ENCODE data around the gene XRCC6. TPM values are rescaled to one million over a fixed set of nuclear protein-coding genes. Genes with fewer than 3 reads are reported as not detected.

Gene XRCC6
- total RNA-seq, 1 experiment from 2014 or later, result 588 TPM

- H4K20me1 ChIP-seq (ENCODE audit: insufficient read depth), result no peaks in the 10 kb centered on the region
- H3K27me3 ChIP-seq (ENCODE audit: insufficient read depth, low read length), result no peaks in the 10 kb centered on the region
- no peak overlapping the region for H3K27ac ChIP-seq (ENCODE audit: low read depth, low read length)
- ChIA-PET CTCF (no interaction called here), POLR2A (interaction anchor here (1.9 kb wide), 1 partner anchor 8 kb away, joined by 10 read pairs; the partner anchor contains the start of genes DESI1 and XRCC6), RAD21 (ENCODE audit: low non-redundant PET in 1 of 2, low total read pairs in 2 of 2, uncharacterized antibody in 2 of 2, unreplicated experiment in 2 of 2) (no interaction called here)
- no peak overlapping the region for H3K9ac ChIP-seq (ENCODE audit: low read length)
- DNase-seq (ENCODE audit: low read depth, low spot score), result no peak
- intact Hi-C loops (cut with micrococcal nuclease), result no loop called here
- peaks cover 0 to 7% of the 10 kb centered on the region in 2 experiments; a peak in 1 of 4 replicates for H3K36me3 ChIP-seq (ENCODE audit: control insufficient read depth in 1 of 2, insufficient read depth in 2 of 2, low read length in 2 of 2)
- H2AFZ ChIP-seq (ENCODE audit: low read depth, low read length, poor library complexity, severe bottlenecking), result no peak overlapping the region
- no peak overlapping the region for H3K4me2 ChIP-seq (ENCODE audit: low read length)
- peaks cover 50% of the 10 kb centered on the region for H3K79me2 ChIP-seq (ENCODE audit: insufficient read depth, low read length)
- H3K4me3 ChIP-seq (replicated peaks in 1 of 2; ENCODE audit: low read depth in 1 of 2, low read length in 2 of 2), result no peak overlapping the region
- BruUV-seq (replicated peaks), result no TSS peak
- H3K9me2 ChIP-seq (ENCODE audit: insufficient read depth), result no peaks in the 10 kb centered on the region
- ATAC-seq, result no peak
- no peak for TF ChIP-seq ELF1 (IDR thresholded peaks at IDR 0.05; ENCODE audit: borderline replicate concordance, low read depth)
- TF ChIP-seq FOSL1 (IDR thresholded peaks at IDR 0.05; ENCODE audit: low read depth), result no peak
- no peak for TF ChIP-seq SIN3A (IDR thresholded peaks at IDR 0.05; ENCODE audit: low read depth)
- TF ChIP-seq CEBPB (IDR thresholded peaks at IDR 0.05; ENCODE audit: low read depth), result no peak
- no peak for TF ChIP-seq JUND (IDR thresholded peaks at IDR 0.05)
- TF ChIP-seq ATF3 (IDR thresholded peaks at IDR 0.05), result no peak
- TF ChIP-seq CTCF (IDR thresholded peaks at IDR 0.05 in 2 of 3, conservative IDR thresholded peaks at IDR 0.05 in 1 of 3; ENCODE audit: borderline replicate concordance in 1 of 3, insufficient read depth in 1 of 3, low read depth in 2 of 3, low read length in 2 of 3), result no peak
- TF ChIP-seq ZNF274 (IDR thresholded peaks at IDR 0.05; ENCODE audit: low read depth, low read length), result no peak
- TF ChIP-seq TCF7L2 (IDR thresholded peaks at IDR 0.05; ENCODE audit: borderline replicate concordance, extremely low read depth, insufficient read depth, insufficient read length), result no peak
- TF ChIP-seq CBX3 (IDR thresholded peaks at IDR 0.05; ENCODE audit: low read depth), result no peak
- TF ChIP-seq ZBTB33 (IDR thresholded peaks at IDR 0.05; ENCODE audit: extremely low read depth, insufficient replicate concordance, low read length), result no peak
- no peak for TF ChIP-seq REST (IDR thresholded peaks at IDR 0.05; ENCODE audit: low read depth)
- no peaks in the 10 kb centered on the region for H3K9me3 ChIP-seq (ENCODE audit: control insufficient read depth in 1 of 2, insufficient read depth in 1 of 2, low read depth in 1 of 2, low read length in 2 of 2)
- no peaks in the 10 kb centered on the region for H3K4me1 ChIP-seq (ENCODE audit: control insufficient read depth in 1 of 2, insufficient read depth in 2 of 2, low read length in 2 of 2)
Measured at GRCh38 chr22:41613456-41613855, 7.6 kb upstream of the XRCC6 start.
